Activated CD4-positive, alpha-beta T cell treated with anti-CD3 and anti-CD28 coated beads, Interleukin-2, Interleukin-4, amounts not matched to agents 100 ng/mL and 50 ng/mL, durations not matched to agents 16 hours and 8 hours (primary cell): Measurements from ENCODE around the gene CPLX3.

Experiments
- DNase-seq: peaks from one replicate; pipeline ENCODE4 v3.0.0-alpha.2; 2020; ENCODE audit warnings: low spot score

The CPLX3 gene

DNA sequence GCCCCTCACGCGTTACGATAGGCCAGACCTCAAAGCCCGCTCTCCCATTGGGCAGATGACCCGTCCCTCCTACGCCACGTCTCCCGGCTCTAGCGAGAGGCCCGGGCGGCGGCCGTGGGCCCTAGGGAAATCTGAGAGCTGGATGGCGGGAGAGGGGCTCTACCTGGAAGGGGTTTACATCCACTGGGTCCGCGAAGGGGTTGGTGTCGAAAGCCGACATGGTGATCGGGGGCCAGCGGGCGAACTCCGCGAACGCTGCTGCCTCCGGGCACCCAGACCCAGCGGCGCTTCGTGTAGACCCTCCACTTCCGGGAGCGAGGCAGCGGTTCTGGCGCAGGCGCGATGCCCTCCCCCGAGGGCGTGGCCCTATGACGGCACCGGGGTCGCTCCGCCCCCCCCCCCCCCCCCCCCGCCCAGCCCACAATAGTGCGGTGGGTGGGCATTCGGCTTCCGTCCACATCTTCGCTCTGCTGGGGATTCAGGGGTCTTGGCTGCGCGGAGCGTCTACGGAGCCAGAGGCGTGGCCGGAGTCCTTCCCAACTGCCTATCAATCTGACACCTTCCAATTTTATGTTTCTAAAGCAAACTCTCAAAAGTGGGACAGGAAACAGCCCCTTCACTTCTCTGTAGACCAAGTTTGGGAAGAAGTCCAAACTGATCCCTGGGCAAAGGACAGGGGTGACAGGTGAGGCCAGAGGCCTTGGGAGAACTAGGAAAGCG is 46.8 kb downstream of the CPLX3 start, which contains the start of gene SCAMP2:
Gene SCAMP2, minus strand, starts transcription at position 330 of the 720 bp plus-strand sequence. Its CDS starts 110 bp downstream, at position 220.
- peak; percentile 95 for DNase-seq

- no peak for DNase-seq
Observed at GRCh38 chr15:74873756-74874424, 47.5 kb downstream of the CPLX3 start.

DNA sequence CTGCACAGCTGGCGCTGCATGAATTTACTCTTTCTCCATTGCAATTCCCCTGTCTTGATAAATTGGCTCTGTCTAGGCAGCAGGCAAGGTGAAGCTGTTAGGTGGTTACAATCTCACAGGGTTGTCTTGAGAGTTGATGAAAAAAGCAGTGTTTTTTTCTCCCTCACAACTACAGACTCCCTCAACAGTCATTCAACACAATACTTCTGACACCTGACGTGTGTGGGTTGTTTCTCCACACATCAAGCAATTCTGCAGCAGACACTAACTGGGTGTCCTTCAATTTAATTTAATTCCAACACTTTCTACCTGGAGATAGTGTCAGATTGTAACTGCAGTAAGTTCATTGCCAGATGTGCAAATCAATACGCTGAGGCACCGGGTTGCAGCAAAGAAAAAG is 51.8 kb downstream of the CPLX3 start:
- no peak for DNase-seq
